NCI-H510A (cell line): ENCODE data around the gene COL4A2.

Experiments
- DNase-seq: peaks from one replicate; lab custom pipeline; 2025; lab: John Stamatoyannopoulos, UW

COL4A2 gene

GRCh38 chr13:110272227-110272626 lies 34.9 kb upstream of the COL4A2 start:
- DNase-seq, result no peak

- DNase-seq, result no peak
These were observed 34.4 kb upstream of the COL4A2 start for GRCh38 chr13:110272651-110273050.

GRCh38 chr13:110273254-110273653 lies 33.8 kb upstream of the COL4A2 start:
- no peak for DNase-seq

GRCh38 chr13:110274687-110275086 lies 32.4 kb upstream of the COL4A2 start:
- no peak for DNase-seq

- DNase-seq, result no peak
These were observed 31.0 kb upstream of the COL4A2 start for GRCh38 chr13:110275931-110276552.

GRCh38 chr13:110276553-110276950 lies 30.5 kb upstream of the COL4A2 start:
- no peak for DNase-seq

GRCh38 chr13:110277357-110277975 lies 29.6 kb upstream of the COL4A2 start:
- no peak for DNase-seq

GRCh38 chr13:110278859-110279258 lies 28.2 kb upstream of the COL4A2 start:
- DNase-seq, result no peak

GRCh38 chr13:110279684-110280083 lies 27.4 kb upstream of the COL4A2 start:
- no peak for DNase-seq

GRCh38 chr13:110280231-110280813 lies 26.8 kb upstream of the COL4A2 start:
- no peak for DNase-seq

GRCh38 chr13:110280985-110281688 lies 25.9 kb upstream of the COL4A2 start:
- no peak for DNase-seq

GRCh38 chr13:110281736-110282135 lies 25.3 kb upstream of the COL4A2 start:
- DNase-seq, result no peak

- no peak for DNase-seq
These were observed 24.7 kb upstream of the COL4A2 start for GRCh38 chr13:110282316-110282841.

- no peak for DNase-seq
These were observed 23.2 kb upstream of the COL4A2 start for GRCh38 chr13:110283736-110284517.

- DNase-seq, result no peak
These were observed 22.2 kb upstream of the COL4A2 start for GRCh38 chr13:110284779-110285484.

GRCh38 chr13:110285991-110286832 lies 20.9 kb upstream of the COL4A2 start:
- DNase-seq, result no peak

GRCh38 chr13:110286833-110287819 lies 20.0 kb upstream of the COL4A2 start:
- DNase-seq, result no peak

GRCh38 chr13:110289174-110289573 lies 17.9 kb upstream of the COL4A2 start:
- DNase-seq, result no peak

GRCh38 chr13:110289661-110290060 lies 17.4 kb upstream of the COL4A2 start:
- DNase-seq, result no peak
